Suprapubic skin (tissue), 4 donors: Measurements from ENCODE around the gene HOXC10. TPM values are rescaled to one million over a fixed set of nuclear protein-coding genes. Genes with fewer than 3 reads are reported as not detected.

Experiments used
- DNase-seq, 2 donors: peaks; one replicate each; pipeline ENCODE4 v3.0.0-alpha.2; 2019; ENCODE audit warnings: low spot score in 2 of 2
- H3K27ac ChIP-seq: fragments of 200-600 bp; sonication (generic); one replicate; pipeline ENCODE4 v1.5.1; 2019
- H3K27me3 ChIP-seq: fragments of 200-600 bp; sonication (generic); one replicate; pipeline ENCODE4 v1.5.1; 2019
- H3K36me3 ChIP-seq: fragments of 200-600 bp; sonication (generic); one replicate; pipeline ENCODE4 v1.5.1; 2019
- H3K4me1 ChIP-seq: fragments of 200-600 bp; sonication (generic); one replicate; pipeline ENCODE4 v1.5.1; 2019
- H3K4me3 ChIP-seq: fragments of 200-600 bp; sonication (generic); one replicate; pipeline ENCODE4 v1.5.1; 2019; ENCODE audit warnings: mild to moderate bottlenecking
- H3K9me3 ChIP-seq: fragments of 200-600 bp; sonication (generic); one replicate; pipeline ENCODE4 v1.5.1; 2019
- CTCF ChIP-seq, 2 donors: fragments of 200-600 bp in 1 of 2; fragments of 450-650 bp in 1 of 2; sonication (generic) in 1 of 2; IDR thresholded peaks; one replicate each; pipeline ENCODE4 v1.5.1; 2016 to 2019; ENCODE audit warnings: antibody characterized with exemption in 2 of 2, mild to moderate bottlenecking in 1 of 2, moderate library complexity in 1 of 2
- EP300 ChIP-seq: sonication (generic); formaldehyde crosslinking; IDR thresholded peaks from one replicate; pipeline ENCODE4 v1.6.1; 2017; ENCODE audit warnings: antibody characterized with exemption
- POLR2A ChIP-seq, 2 donors: fragments of 450-650 bp; IDR thresholded peaks; one replicate each; pipeline ENCODE4 v1.6.1; 2017; ENCODE audit warnings: antibody characterized with exemption in 2 of 2, mild to moderate bottlenecking in 2 of 2, moderate library complexity in 2 of 2
- POLR2AphosphoS5 ChIP-seq, 3 donors: sonication (generic); formaldehyde crosslinking; IDR thresholded peaks; one replicate each; pipeline ENCODE4 v1.6.1; 2017; ENCODE audit warnings: antibody characterized with exemption in 3 of 3
- WGBS: methylation state at CpG from one replicate; pipeline ENCODE4 v1.1.5; 2018; 5-methylcytosine and 5-hydroxymethylcytosine counted together
- total RNA-seq, 4 donors: library from RNA; depleted of rRNA; stranded (reverse); fragments of >200 nt; gene quantifications; one replicate each; pipeline ENCODE4 v1.1.0, GENCODE V29; 2016

HOXC10 gene
- total RNA-seq, 4 donors from 2014 or later, result 8.8 to 24.7 (median 13.3) TPM

GRCh38 chr12:53995378-53996239 is 10.7 kb downstream of the HOXC10 start:
- H3K36me3 ChIP-seq, result no peaks in the 10 kb centered on the region
- H3K4me1 ChIP-seq, result peaks cover 81% of the 10 kb centered on the region
- TF ChIP-seq POLR2A (IDR thresholded peaks at IDR 0.05) (peak; percentile 21 to 58), EP300 (no peak), POLR2AphosphoS5 (IDR thresholded peaks at IDR 0.05) (peak in 2 of 3 donors; percentile 79 to 86), CTCF (IDR thresholded peaks at IDR 0.05) (no peak)
- peak overlapping the region; percentile 98 for H3K27ac ChIP-seq
- no peaks in the 10 kb centered on the region for H3K9me3 ChIP-seq
- 0% methylated on average over 40 of the region's 48 CpGs for whole genome bisulfite sequencing
- peak overlapping the region; percentile 67 for H3K4me3 ChIP-seq
- peak in 1 of 2 donors; percentile 83 for DNase-seq
- H3K27me3 ChIP-seq, result peaks cover 14% of the 10 kb centered on the region

- Histone ChIP-seq H3K36me3 (no peaks in the 10 kb centered on the region), H3K27ac (peak overlapping the region; percentile 98), H3K27me3 (peaks cover 15% of the 10 kb centered on the region), H3K9me3 (no peaks in the 10 kb centered on the region), H3K4me1 (peaks cover 81% of the 10 kb centered on the region), H3K4me3 (peak overlapping the region; percentile 67)
- WGBS, result 31% methylated on average over 29 of the region's 29 CpGs
- TF ChIP-seq CTCF (IDR thresholded peaks at IDR 0.05) (no peak), POLR2AphosphoS5 (IDR thresholded peaks at IDR 0.05) (no peak), EP300 (no peak), POLR2A (IDR thresholded peaks at IDR 0.05) (no peak)
- DNase-seq, result no peak
These were observed 11.6 kb downstream of the HOXC10 start for GRCh38 chr12:53996240-53997203.

- WGBS, result 7% methylated on average over 28 of the region's 35 CpGs
These were observed 12.5 kb downstream of the HOXC10 start for GRCh38 chr12:53997204-53998109.

More at GRCh38 chr12:53997204-53998109, 12.5 kb downstream of the HOXC10 start:
- Histone ChIP-seq H3K36me3 (no peaks in the 10 kb centered on the region), H3K4me1 (peaks cover 71% of the 10 kb centered on the region), H3K9me3 (no peaks in the 10 kb centered on the region), H3K27ac (peak overlapping the region; percentile 98), H3K4me3 (peak overlapping the region; percentile 67), H3K27me3 (peaks cover 15% of the 10 kb centered on the region)
- TF ChIP-seq POLR2AphosphoS5 (IDR thresholded peaks at IDR 0.05) (no peak), EP300 (no peak), POLR2A (IDR thresholded peaks at IDR 0.05) (no peak), CTCF (IDR thresholded peaks at IDR 0.05) (no peak)
- DNase-seq, result no peak
